GM13977 (cell line): Measurements from ENCODE around the gene SRSF6.

Source experiments
- DNase-seq: peaks from one replicate; pipeline ENCODE4 v3.0.0; 2012; ENCODE audit warnings: low spot score
- in situ Hi-C: fragments of 300-500 bp; cut with MboI; formaldehyde crosslinking; loops from one replicate; pipeline ENCODE4 v1.12.0; 2022; ENCODE audit warnings: low sequenced_read_pairs, low pct_unique_long_range_greater_than_20kb, mixed read lengths, inconsistent platforms; ENCODE audit not compliant: unreplicated experiment
- TF ChIP-seq, protein P1 (sequence below): IDR thresholded peaks from 2 replicates; pipeline ENCODE4 v1.5.1; 2012; ENCODE audit warnings: mild to moderate bottlenecking, control low read depth; ENCODE audit not compliant: insufficient read depth; ENCODE audit errors: extremely low read depth, missing control alignments

Gene SRSF6

DNA sequence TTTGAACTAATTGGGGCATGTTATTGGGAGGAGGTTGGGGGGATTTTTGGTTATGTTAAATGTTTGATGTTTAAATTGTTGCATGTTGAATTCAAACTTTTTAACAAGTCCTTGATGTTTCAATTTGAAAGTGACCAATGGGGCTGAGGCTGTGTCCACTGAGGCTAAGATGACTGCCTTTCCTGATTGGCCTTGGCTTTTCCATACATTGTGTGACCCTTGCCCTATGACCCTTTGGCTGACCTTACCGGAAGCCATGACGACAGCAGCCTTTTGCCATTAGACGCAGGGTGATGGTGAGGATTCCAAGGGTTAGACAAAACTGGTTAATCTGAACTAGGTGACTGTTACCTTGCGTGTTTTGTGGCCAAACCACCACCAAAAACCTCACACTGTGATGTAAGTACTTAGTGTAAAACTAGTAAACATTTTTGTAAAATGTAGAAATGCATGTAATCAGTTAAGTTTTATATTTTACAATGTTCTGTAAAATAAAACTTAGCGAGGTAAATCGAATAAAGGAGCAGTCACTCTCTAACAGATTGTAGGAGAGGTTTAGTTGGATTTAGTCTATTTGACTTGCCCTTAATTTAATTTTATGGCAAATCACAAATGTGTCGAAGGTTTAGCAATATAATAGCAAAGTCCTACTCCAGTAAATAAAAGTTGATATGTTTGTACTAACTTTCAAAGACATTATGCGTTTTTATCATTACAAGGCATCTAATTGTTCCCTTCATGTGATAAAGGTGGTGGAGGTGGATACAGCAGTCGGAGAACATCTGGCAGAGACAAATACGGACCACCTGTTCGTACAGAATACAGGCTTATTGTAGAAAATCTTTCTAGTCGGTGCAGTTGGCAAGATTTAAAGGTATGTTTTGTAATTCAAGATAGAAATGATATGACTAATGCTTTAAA, 1.6 kb downstream of the SRSF6 start:
- no peak for DNase-seq
- TF ChIP-seq, protein P1, sequence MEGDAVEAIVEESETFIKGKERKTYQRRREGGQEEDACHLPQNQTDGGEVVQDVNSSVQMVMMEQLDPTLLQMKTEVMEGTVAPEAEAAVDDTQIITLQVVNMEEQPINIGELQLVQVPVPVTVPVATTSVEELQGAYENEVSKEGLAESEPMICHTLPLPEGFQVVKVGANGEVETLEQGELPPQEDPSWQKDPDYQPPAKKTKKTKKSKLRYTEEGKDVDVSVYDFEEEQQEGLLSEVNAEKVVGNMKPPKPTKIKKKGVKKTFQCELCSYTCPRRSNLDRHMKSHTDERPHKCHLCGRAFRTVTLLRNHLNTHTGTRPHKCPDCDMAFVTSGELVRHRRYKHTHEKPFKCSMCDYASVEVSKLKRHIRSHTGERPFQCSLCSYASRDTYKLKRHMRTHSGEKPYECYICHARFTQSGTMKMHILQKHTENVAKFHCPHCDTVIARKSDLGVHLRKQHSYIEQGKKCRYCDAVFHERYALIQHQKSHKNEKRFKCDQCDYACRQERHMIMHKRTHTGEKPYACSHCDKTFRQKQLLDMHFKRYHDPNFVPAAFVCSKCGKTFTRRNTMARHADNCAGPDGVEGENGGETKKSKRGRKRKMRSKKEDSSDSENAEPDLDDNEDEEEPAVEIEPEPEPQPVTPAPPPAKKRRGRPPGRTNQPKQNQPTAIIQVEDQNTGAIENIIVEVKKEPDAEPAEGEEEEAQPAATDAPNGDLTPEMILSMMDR, result no peak
- in situ Hi-C loops, result no loop called here

DNA sequence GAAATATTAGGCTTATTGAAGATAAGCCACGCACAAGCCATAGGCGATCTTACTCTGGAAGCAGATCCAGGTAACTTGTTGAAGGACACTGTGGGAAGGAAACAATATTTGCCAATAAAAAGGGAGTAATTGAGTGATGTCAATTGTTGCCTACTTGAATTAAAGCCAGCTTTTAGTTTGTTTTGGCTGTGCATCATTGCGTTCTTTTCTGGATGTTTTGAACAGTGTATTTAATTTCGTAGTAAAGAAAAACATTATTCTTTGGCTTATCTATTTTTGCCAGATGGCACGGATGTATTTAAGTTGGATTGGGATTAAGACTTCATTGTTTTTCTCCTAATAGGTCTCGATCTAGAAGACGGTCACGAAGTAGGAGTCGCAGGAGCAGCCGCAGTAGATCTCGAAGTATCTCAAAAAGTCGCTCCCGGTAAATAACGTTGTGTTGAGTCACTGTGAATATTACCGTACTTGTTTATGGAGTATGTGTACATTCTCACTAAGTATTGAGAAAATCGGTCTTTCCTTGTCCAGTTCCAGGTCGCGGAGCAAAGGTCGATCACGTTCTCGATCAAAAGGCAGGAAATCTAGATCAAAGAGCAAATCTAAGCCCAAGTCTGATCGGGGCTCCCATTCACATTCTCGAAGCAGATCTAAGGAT, 2.6 kb downstream of the SRSF6 start:
- no peak for DNase-seq
- TF ChIP-seq, protein P1, result no peak
- in situ Hi-C loops, result no loop called here

DNA sequence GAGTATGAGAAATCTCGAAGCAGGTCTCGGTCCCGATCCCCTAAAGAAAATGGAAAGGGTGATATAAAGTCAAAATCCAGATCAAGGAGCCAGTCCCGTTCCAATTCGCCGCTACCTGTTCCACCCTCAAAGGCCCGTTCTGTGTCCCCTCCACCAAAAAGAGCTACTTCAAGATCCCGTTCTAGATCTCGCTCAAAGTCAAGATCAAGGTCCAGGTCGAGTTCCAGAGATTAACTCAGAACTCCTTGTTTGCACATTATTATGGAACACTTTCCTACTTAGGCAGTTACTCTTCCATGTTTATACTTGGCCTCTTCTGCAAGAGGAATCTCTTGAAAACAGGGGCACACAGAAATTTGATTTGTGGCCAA, 3.1 kb downstream of the SRSF6 start:
- in situ Hi-C loops, result no loop called here
- TF ChIP-seq, protein P1, result no peak
- DNase-seq, result no peak

DNA sequence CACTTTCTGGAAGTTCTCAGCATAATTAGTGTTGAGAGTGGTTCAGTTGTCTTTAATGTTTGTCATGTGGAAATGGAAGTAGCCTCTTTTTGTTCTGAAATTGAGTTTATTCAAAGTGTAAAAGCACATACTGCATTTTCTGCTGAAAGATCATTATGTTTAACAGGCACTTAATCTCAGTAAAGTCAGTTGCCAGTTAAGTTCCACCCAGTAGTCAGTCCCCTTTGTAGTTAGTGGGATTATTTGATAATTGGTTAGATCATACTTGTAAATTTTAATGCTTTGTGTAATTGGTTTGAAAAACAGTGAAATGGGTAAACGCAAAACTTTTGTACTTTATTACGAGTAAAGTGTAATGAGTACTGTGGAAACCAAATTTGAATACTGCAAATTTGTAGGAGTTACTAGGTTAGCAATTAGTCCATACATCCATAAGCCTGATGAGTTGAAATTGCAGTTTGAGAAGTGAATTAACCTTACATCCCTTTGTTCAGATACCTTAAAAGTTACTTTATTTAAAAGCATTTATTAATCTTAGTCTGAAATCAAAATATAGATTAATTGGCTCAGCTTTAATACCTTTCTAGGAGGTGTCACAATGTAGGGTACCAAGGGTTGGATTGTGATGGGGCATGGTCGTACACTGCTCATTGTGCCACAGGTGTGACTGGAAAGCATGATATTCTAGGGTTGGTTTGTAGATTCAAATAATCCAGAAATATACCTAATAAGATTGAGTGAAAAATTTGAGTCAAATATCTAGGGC, 4.4 kb downstream of the SRSF6 start:
- no peak for DNase-seq
- in situ Hi-C loops, result no loop called here
- TF ChIP-seq, protein P1, result no peak

DNA sequence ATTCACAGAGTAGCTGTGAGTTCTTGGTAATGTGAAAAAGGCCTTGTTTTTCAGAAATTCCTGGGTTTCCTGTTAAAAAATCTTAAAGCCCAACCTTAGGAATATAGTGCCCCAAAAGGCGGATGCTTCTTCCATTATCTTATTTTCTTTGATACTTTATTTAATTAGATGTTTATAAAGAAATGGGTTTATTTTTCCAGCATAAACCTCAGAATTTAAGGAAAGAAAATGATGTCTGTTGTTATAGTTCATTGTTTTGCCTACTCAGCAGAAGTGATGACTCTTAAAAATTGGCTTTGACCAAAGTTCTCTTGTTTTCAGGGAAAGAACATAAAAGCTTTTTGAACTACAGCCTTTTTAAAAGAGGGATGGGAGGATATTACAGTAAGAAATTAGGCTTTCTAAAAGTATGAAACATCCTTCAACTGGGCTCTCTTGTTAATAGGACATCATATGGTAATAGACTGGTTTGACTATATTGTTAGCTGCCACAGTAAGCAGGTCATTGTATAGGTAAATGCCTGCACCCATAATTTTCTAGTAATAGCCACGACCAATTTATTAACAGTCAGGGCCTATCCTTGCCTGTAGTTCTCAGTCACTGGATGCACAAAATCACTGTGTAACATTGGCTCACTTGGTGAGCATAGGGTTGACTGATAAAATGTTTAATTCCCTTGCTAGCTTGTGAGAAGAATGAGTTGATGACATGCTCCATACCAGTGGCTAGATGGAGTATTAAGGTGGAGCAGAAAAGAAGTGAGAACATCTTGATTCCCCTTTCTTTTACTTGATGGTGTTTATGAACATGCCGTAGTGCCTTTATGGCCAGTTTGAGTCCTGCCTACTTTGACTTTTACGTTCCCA, 5.2 kb downstream of the SRSF6 start:
- no peak for DNase-seq
- in situ Hi-C loops, result no loop called here
- TF ChIP-seq, protein P1, result no peak

DNA sequence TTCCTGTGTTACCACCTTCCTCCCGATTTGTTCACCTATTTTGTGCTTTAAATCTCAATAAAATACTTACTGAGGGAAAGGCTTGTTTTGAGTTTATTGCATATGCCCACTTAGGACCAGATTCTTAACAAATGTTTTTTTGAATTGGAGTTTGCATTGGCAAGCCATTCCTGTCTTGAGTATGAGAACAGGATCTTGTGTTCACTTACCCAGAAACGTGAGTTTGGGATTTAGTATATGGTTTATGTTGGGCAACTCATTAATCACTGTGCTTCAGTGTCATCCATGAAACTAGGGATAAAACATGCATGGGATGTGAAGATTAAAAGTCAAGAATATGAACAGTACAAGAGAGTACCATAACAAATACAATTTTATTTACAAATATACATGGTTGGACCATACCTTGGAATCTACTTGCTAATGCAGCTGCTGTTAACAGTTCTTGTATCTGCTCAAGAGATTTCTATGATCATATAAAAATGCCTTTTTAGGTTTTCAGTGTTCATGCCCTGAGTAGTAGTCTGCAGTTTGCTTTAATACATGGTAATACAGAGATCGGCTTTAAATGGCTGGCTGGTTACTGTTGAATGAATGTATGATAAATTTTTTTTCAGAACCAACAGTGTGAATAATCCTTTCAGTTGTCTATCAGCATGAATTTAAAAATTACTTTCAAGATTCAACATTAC, 6.0 kb downstream of the SRSF6 start:
- no peak for DNase-seq
- in situ Hi-C loops, result no loop called here
- TF ChIP-seq, protein P1, result no peak
